Measurements from ENCODE around the gene ZBTB40. TPM values are rescaled to one million over a fixed set of nuclear protein-coding genes. Genes with fewer than 3 reads are reported as not detected.

The ZBTB40 gene
- total RNA-seq, 1 experiment from 2014 or later, result 16.3 TPM

DNA sequence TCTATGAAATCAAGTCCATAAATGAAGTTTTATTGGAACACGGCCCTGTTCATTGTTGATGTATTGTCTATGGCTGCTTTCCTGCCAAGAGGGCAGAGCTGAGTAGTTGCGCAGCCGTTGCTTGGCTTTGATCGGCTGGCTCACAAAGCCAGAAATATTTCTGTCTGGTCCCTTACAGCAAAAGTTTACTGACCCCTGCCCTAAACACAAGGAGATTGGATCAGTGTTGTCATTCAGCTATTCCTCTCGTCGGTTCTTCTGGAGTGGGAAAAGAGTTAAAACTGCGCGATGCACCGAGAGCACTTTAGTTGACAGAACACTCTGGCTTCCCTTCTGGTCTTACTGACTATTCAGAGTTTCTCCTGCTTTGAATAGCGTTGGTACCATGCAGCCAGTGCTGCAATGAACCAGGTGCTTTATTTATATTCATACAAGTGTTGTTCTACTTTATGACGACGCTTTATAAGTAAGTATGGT lies 868 bp downstream of the ZBTB40 start:
- no peak overlapping the region for H2AFZ ChIP-seq (ENCODE audit: low read length)
- no peak overlapping the region for H3K18ac ChIP-seq (ENCODE audit: insufficient read length, low read depth, low read length)
- no peaks in the 10 kb centered on the region for H4K20me1 ChIP-seq (ENCODE audit: control insufficient read depth, insufficient read depth, insufficient read length)
- H2BK5ac ChIP-seq (ENCODE audit: insufficient read length, low read length), result no peak overlapping the region
- Mint-ChIP-seq H3K4me3 (peak overlapping the region; percentile 85 to 87), H3K36me3 (ENCODE audit: insufficient read depth in 1 of 3, low read depth in 3 of 3) (no peaks in the 10 kb centered on the region), H3K27me3 (ENCODE audit: low read depth) (no peaks in the 10 kb centered on the region), H3K9me3 (no peaks in the 10 kb centered on the region), H3K27ac (peak overlapping the region in 2 of 3 experiments; percentile 36 to 89; a peak in 6 of 7 replicates), H3K4me1 (peaks cover 25 to 29% of the 10 kb centered on the region in 2 experiments)
- no peak overlapping the region for H4K5ac ChIP-seq (ENCODE audit: insufficient read length, low read depth, low read length)
- WGBS (ENCODE audit: extremely low coverage, insufficient read length, low lambda C conversion rate), result no CpG with 5 or more reads among the region's 12 CpGs
- no peaks in the 10 kb centered on the region for H3K79me1 ChIP-seq (ENCODE audit: insufficient read depth, low read depth, low read length, poor library complexity, severe bottlenecking)
- no peak overlapping the region for H3K4ac ChIP-seq (ENCODE audit: low read depth, low read length)
- no peak overlapping the region for H4K91ac ChIP-seq (ENCODE audit: insufficient read length, low read depth, low read length)
- no peak overlapping the region for H3K14ac ChIP-seq (ENCODE audit: insufficient read depth, low read length)
- no peak overlapping the region for H3K56ac ChIP-seq (ENCODE audit: insufficient read length, low read depth, low read length)
- TF ChIP-seq, protein P1, sequence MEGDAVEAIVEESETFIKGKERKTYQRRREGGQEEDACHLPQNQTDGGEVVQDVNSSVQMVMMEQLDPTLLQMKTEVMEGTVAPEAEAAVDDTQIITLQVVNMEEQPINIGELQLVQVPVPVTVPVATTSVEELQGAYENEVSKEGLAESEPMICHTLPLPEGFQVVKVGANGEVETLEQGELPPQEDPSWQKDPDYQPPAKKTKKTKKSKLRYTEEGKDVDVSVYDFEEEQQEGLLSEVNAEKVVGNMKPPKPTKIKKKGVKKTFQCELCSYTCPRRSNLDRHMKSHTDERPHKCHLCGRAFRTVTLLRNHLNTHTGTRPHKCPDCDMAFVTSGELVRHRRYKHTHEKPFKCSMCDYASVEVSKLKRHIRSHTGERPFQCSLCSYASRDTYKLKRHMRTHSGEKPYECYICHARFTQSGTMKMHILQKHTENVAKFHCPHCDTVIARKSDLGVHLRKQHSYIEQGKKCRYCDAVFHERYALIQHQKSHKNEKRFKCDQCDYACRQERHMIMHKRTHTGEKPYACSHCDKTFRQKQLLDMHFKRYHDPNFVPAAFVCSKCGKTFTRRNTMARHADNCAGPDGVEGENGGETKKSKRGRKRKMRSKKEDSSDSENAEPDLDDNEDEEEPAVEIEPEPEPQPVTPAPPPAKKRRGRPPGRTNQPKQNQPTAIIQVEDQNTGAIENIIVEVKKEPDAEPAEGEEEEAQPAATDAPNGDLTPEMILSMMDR (conservative IDR thresholded peaks at IDR 0.05), result no peak
- H3K4me1 ChIP-seq (ENCODE audit: insufficient read depth, low read length), result peaks cover 6% of the 10 kb centered on the region; the same call in 1 of the 2 replicates
- no peak overlapping the region for H2BK120ac ChIP-seq (ENCODE audit: low read depth, low read length, poor library complexity, severe bottlenecking)
- no peak overlapping the region for H3T11ph ChIP-seq (ENCODE audit: low read length)
- no peak overlapping the region for H2BK12ac ChIP-seq (ENCODE audit: insufficient read length, low read depth, low read length)
- H3K4me2 ChIP-seq (ENCODE audit: insufficient read depth, insufficient read length, low read length), result peak overlapping the region; percentile 95
- H3K23me2 ChIP-seq (ENCODE audit: insufficient read length, low read depth, low read length, poor library complexity, severe bottlenecking), result peaks cover 6% of the 10 kb centered on the region
- no peak for DNase-seq
- no peak overlapping the region for H2BK20ac ChIP-seq (ENCODE audit: low read depth, low read length, poor library complexity, severe bottlenecking)
- no peak overlapping the region for H3K27ac ChIP-seq (ENCODE audit: insufficient read length, low read depth, low read length)
- H2BK15ac ChIP-seq (ENCODE audit: low read depth, low read length), result no peak overlapping the region
- H3K9ac ChIP-seq (ENCODE audit: extremely low read depth, insufficient read length, low read length), result peak overlapping the region; percentile 8
- H2AK5ac ChIP-seq (ENCODE audit: insufficient read length, low read length), result no peak overlapping the region
- H3K9me3 ChIP-seq (ENCODE audit: control insufficient read depth, low read depth, low read length), result no peaks in the 10 kb centered on the region
- H3K79me2 ChIP-seq (ENCODE audit: insufficient read depth, low read length), result no peaks in the 10 kb centered on the region; the same call in 1 of the 2 replicates
- H3K27me3 ChIP-seq (ENCODE audit: insufficient read depth, low read length), result no peaks in the 10 kb centered on the region
- H3K23ac ChIP-seq (ENCODE audit: insufficient read length, low read depth, low read length), result no peak overlapping the region
- no peak overlapping the region for H4K8ac ChIP-seq (replicated peaks; ENCODE audit: insufficient read length, low read depth, low read length)
